COLO668 (cell line): Measurements from ENCODE around the gene DBP.

Source experiments
- DNase-seq: peaks from one replicate; lab custom pipeline; 2025; ENCODE audit not compliant: unreplicated experiment; lab: John Stamatoyannopoulos, UW

Gene DBP

GRCh38 chr19:48613852-48614435, 23.2 kb downstream of the DBP start:
- DNase-seq = no peak

- DNase-seq = peak; percentile 16
Measured at GRCh38 chr19:48613024-48613851, 23.9 kb downstream of the DBP start.

- DNase-seq = no peak
Measured at GRCh38 chr19:48611872-48612271, 25.3 kb downstream of the DBP start.

GRCh38 chr19:48609571-48610108, 27.5 kb downstream of the DBP start:
- DNase-seq = no peak

GRCh38 chr19:48608798-48609263, 28.3 kb downstream of the DBP start:
- peak; percentile 66 for DNase-seq

- no peak for DNase-seq
Measured at GRCh38 chr19:48607359-48607755, 29.8 kb downstream of the DBP start.

- no peak for DNase-seq
Measured at GRCh38 chr19:48606463-48607358, 30.5 kb downstream of the DBP start, which contains the start of gene SPACA4. Gene SPACA4, plus strand, starts transcription at chr19:48606742. Its CDS starts 237 bp downstream, at chr19:48606979.

- DNase-seq = no peak
Measured at GRCh38 chr19:48603850-48604249, 33.3 kb downstream of the DBP start.

- no peak for DNase-seq
Measured at GRCh38 chr19:48603449-48603848, 33.7 kb downstream of the DBP start.

- peak; percentile 11 for DNase-seq
Measured at GRCh38 chr19:48603001-48603400, 34.2 kb downstream of the DBP start.

- DNase-seq = no peak
Measured at GRCh38 chr19:48600679-48601417, 36.3 kb downstream of the DBP start.

- no peak for DNase-seq
Measured at GRCh38 chr19:48598996-48599700, 38.0 kb downstream of the DBP start.

- DNase-seq = no peak
Measured at GRCh38 chr19:48596679-48597465, 40.3 kb downstream of the DBP start.

GRCh38 chr19:48596237-48596636, 40.9 kb downstream of the DBP start:
- DNase-seq = no peak

- no peak for DNase-seq
Measured at GRCh38 chr19:48595833-48596232, 41.3 kb downstream of the DBP start.

GRCh38 chr19:48595171-48595570, 42.0 kb downstream of the DBP start:
- no peak for DNase-seq

- DNase-seq = no peak
Measured at GRCh38 chr19:48591021-48591420, 46.2 kb downstream of the DBP start.

- DNase-seq = peak; percentile 92
Measured at GRCh38 chr19:48588670-48589401, 48.3 kb downstream of the DBP start.
